HepG2 (cell line): ENCODE measurements around the gene AKR1C2. TPM values are rescaled to one million over a fixed set of nuclear protein-coding genes. Genes with fewer than 3 reads are reported as not detected.

ENCODE experiments used
- ELF1 ChIP-seq: sonication (generic); formaldehyde crosslinking; IDR thresholded peaks from 2 replicates; pipeline ENCODE4 v1.4.0; 2020; ENCODE audit warnings: missing genetic modification reagents
- FOSL2 ChIP-seq: sonication (generic); formaldehyde crosslinking; IDR thresholded peaks from 2 replicates; pipeline ENCODE4 v1.4.0; 2020; ENCODE audit warnings: missing genetic modification reagents
- FOXO1 ChIP-seq: sonication (generic); formaldehyde crosslinking; IDR thresholded peaks from 2 replicates; pipeline ENCODE4 v1.4.0; 2020; ENCODE audit warnings: missing genetic modification reagents
- HDAC1 ChIP-seq: sonication (generic); formaldehyde crosslinking; IDR thresholded peaks from 2 replicates; pipeline ENCODE4 v1.5.1; 2020; ENCODE audit warnings: mild to moderate bottlenecking, missing genetic modification reagents
- IRF2 ChIP-seq: IDR thresholded peaks from 2 replicates; pipeline ENCODE4 v1.6.1; 2018; ENCODE audit warnings: missing genetic modification reagents, missing compliant biosample characterization
- KAT8 ChIP-seq: IDR thresholded peaks from 2 replicates; pipeline ENCODE4 v1.6.1; 2016; ENCODE audit warnings: missing genetic modification reagents, missing compliant biosample characterization
- PHB2 ChIP-seq: fragments of 450-650 bp; IDR thresholded peaks from 2 replicates; pipeline ENCODE4 v1.6.1; 2018; ENCODE audit not compliant: partially characterized antibody
- SOX13 ChIP-seq, 3 experiments: fragments of 450-650 bp in 1 of 3; sonication (generic) in 1 of 3; formaldehyde crosslinking in 1 of 3; IDR thresholded peaks in 2 of 3; conservative IDR thresholded peaks in 1 of 3; 2 replicates each; pipeline versions ENCODE4 v1.5.0 to v1.6.1; 2016 to 2020; ENCODE audit warnings: antibody characterized with exemption in 1 of 3, mild to moderate bottlenecking in 1 of 3, missing compliant biosample characterization in 1 of 3, missing genetic modification reagents in 1 of 3, moderate library complexity in 1 of 3
- TP53 ChIP-seq: sonication (generic); formaldehyde crosslinking; conservative IDR thresholded peaks from 2 replicates; pipeline ENCODE4 v1.4.0; 2020; ENCODE audit warnings: missing genetic modification reagents
- ZNF629 ChIP-seq: sonication (generic); formaldehyde crosslinking; conservative IDR thresholded peaks from 2 replicates; pipeline ENCODE4 v1.5.0; 2020; ENCODE audit warnings: missing genetic modification reagents
- ZNF83 ChIP-seq: sonication (generic); formaldehyde crosslinking; IDR thresholded peaks from 2 replicates; pipeline ENCODE4 v1.4.0; 2020; ENCODE audit warnings: missing genetic modification reagents, mild to moderate bottlenecking, borderline replicate concordance
- ZZZ3 ChIP-seq: sonication (generic); formaldehyde crosslinking; IDR thresholded peaks from 2 replicates; pipeline ENCODE4 v1.4.0; 2020; ENCODE audit warnings: missing genetic modification reagents, mild to moderate bottlenecking, borderline replicate concordance
- polyA plus RNA-seq, 8 experiments: library from polyadenylated mRNA; depleted of rRNA in 3 of 8; stranded (reverse) in 7 of 8; unstranded in 1 of 8; fragments of >200 nt; fragmentation: Illumina TruSeq in 4 of 8; extraction: Trizol in 4 of 8; gene quantifications; 2 replicates each; pipeline versions ENCODE4 v1.2.1 to v1.2.3, GENCODE V29; 2011 to 2016; ENCODE audit warnings: low read depth in 4 of 8, missing spikeins in 1 of 8, mixed read lengths in 1 of 8; ENCODE audit not compliant: insufficient read depth in 1 of 8
- total RNA-seq, 5 experiments: library from RNA; depleted of rRNA; stranded (reverse); fragments of >200 nt; fragmentation: Illumina TruSeq; extraction: Trizol; gene quantifications; 2 replicates each; pipeline ENCODE4 v1.2.3, GENCODE V29; 2016; ENCODE audit warnings: low read depth in 1 of 5
- TF ChIP-seq, protein P1 (sequence below): sonication (generic); formaldehyde crosslinking; IDR thresholded peaks from 2 replicates; pipeline ENCODE4 v1.4.0; 2020; ENCODE audit warnings: mild to moderate bottlenecking, low read depth, missing genetic modification reagents
- TF ChIP-seq, protein P2 (sequence below): sonication (generic); formaldehyde crosslinking; IDR thresholded peaks from 2 replicates; pipeline ENCODE4 v1.9.0; 2021; ENCODE audit warnings: missing genetic modification reagents, borderline replicate concordance
- TF ChIP-seq, protein P3 (sequence below): IDR thresholded peaks from 2 replicates; pipeline ENCODE4 v1.6.1; 2016; ENCODE audit warnings: mild to moderate bottlenecking, missing biosample characterization, missing genetic modification reagents
- TF ChIP-seq, protein P4 (sequence below): IDR thresholded peaks from 2 replicates; pipeline ENCODE4 v1.4.0; 2020; ENCODE audit warnings: mild to moderate bottlenecking, missing genetic modification reagents
- TF ChIP-seq, protein P5 (sequence below): sonication (generic); formaldehyde crosslinking; IDR thresholded peaks from 2 replicates; pipeline ENCODE4 v1.4.0; 2020; ENCODE audit warnings: mild to moderate bottlenecking, missing genetic modification reagents

The AKR1C2 gene
- total and polyA plus RNA-seq, 2 of the 13 experiments (the other 11 are each of a cell fraction or from before 2014, with no cell fraction given) = 140 to 900 TPM

- 0 out of 2 replicates have a peak, but pooled peaks have one; percentile 53 for TF ChIP-seq KAT8 (CRISPR knock-in tag)
- TF ChIP-seq, protein P1, sequence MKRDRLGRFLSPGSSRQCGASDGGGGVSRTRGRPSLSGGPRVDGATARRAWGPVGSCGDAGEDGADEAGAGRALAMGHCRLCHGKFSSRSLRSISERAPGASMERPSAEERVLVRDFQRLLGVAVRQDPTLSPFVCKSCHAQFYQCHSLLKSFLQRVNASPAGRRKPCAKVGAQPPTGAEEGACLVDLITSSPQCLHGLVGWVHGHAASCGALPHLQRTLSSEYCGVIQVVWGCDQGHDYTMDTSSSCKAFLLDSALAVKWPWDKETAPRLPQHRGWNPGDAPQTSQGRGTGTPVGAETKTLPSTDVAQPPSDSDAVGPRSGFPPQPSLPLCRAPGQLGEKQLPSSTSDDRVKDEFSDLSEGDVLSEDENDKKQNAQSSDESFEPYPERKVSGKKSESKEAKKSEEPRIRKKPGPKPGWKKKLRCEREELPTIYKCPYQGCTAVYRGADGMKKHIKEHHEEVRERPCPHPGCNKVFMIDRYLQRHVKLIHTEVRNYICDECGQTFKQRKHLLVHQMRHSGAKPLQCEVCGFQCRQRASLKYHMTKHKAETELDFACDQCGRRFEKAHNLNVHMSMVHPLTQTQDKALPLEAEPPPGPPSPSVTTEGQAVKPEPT (CRISPR knock-in tag) = no peak
- no peak for TF ChIP-seq ZZZ3 (CRISPR knock-in tag)
- TF ChIP-seq, protein P2, sequence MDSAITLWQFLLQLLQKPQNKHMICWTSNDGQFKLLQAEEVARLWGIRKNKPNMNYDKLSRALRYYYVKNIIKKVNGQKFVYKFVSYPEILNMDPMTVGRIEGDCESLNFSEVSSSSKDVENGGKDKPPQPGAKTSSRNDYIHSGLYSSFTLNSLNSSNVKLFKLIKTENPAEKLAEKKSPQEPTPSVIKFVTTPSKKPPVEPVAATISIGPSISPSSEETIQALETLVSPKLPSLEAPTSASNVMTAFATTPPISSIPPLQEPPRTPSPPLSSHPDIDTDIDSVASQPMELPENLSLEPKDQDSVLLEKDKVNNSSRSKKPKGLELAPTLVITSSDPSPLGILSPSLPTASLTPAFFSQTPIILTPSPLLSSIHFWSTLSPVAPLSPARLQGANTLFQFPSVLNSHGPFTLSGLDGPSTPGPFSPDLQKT (CRISPR knock-in tag) = no peak
- TF ChIP-seq TP53 (CRISPR knock-in tag) = no peak
- TF ChIP-seq ZNF83 (CRISPR knock-in tag) = no peak
- no peak for TF ChIP-seq HDAC1 (CRISPR knock-in tag)
- TF ChIP-seq ELF1 = peak; percentile 61
- TF ChIP-seq FOSL2 (CRISPR knock-in tag) = peak; percentile 59
- TF ChIP-seq, protein P3, sequence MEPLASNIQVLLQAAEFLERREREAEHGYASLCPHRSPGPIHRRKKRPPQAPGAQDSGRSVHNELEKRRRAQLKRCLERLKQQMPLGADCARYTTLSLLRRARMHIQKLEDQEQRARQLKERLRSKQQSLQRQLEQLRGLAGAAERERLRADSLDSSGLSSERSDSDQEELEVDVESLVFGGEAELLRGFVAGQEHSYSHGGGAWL = no peak
- no peak for TF ChIP-seq PHB2
- TF ChIP-seq SOX13 (IDR thresholded peaks at IDR 0.05) = no peak
- TF ChIP-seq SOX13 (CRISPR knock-in tag; conservative IDR thresholded peaks at IDR 0.05 in 1 of 2, IDR thresholded peaks at IDR 0.05 in 1 of 2) = peak in 1 of 2 experiments; percentile 67; a peak in 1 of 4 replicates
- TF ChIP-seq, protein P4, sequence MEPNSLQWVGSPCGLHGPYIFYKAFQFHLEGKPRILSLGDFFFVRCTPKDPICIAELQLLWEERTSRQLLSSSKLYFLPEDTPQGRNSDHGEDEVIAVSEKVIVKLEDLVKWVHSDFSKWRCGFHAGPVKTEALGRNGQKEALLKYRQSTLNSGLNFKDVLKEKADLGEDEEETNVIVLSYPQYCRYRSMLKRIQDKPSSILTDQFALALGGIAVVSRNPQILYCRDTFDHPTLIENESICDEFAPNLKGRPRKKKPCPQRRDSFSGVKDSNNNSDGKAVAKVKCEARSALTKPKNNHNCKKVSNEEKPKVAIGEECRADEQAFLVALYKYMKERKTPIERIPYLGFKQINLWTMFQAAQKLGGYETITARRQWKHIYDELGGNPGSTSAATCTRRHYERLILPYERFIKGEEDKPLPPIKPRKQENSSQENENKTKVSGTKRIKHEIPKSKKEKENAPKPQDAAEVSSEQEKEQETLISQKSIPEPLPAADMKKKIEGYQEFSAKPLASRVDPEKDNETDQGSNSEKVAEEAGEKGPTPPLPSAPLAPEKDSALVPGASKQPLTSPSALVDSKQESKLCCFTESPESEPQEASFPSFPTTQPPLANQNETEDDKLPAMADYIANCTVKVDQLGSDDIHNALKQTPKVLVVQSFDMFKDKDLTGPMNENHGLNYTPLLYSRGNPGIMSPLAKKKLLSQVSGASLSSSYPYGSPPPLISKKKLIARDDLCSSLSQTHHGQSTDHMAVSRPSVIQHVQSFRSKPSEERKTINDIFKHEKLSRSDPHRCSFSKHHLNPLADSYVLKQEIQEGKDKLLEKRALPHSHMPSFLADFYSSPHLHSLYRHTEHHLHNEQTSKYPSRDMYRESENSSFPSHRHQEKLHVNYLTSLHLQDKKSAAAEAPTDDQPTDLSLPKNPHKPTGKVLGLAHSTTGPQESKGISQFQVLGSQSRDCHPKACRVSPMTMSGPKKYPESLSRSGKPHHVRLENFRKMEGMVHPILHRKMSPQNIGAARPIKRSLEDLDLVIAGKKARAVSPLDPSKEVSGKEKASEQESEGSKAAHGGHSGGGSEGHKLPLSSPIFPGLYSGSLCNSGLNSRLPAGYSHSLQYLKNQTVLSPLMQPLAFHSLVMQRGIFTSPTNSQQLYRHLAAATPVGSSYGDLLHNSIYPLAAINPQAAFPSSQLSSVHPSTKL (CRISPR knock-in tag) = peak; percentile 89
- peak; percentile 66; the same call in 1 of the 2 replicates for TF ChIP-seq FOXO1
- peak; percentile 60 for TF ChIP-seq IRF2 (CRISPR knock-in tag)
- TF ChIP-seq, protein P5, sequence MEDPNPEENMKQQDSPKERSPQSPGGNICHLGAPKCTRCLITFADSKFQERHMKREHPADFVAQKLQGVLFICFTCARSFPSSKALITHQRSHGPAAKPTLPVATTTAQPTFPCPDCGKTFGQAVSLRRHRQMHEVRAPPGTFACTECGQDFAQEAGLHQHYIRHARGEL = no peak
- TF ChIP-seq ZNF629 = no peak
Measured at GRCh38 chr10:5041471-5042023, 37.9 kb upstream of the AKR1C2 start (continued).
